Peyer's patch (tissue), 4 donors: ENCODE measurements around the gene TOB2.

ENCODE experiments used
- POLR2A ChIP-seq, 2 donors: fragments of 450-650 bp; IDR thresholded peaks; one replicate each; pipeline ENCODE4 v1.5.1; 2017; ENCODE audit warnings: antibody characterized with exemption in 2 of 2, mild to moderate bottlenecking in 2 of 2, moderate library complexity in 2 of 2
- TF ChIP-seq, protein P1 (sequence below), 6 experiments: fragments of 450-650 bp in 4 of 6; fragments of 200-600 bp in 2 of 6; sonication (generic) in 1 of 6; IDR thresholded peaks; one replicate each; pipeline ENCODE4 v1.5.1; 2017 to 2019; ENCODE audit warnings: antibody characterized with exemption in 6 of 6, mild to moderate bottlenecking in 3 of 6, moderate library complexity in 1 of 6

DNA sequence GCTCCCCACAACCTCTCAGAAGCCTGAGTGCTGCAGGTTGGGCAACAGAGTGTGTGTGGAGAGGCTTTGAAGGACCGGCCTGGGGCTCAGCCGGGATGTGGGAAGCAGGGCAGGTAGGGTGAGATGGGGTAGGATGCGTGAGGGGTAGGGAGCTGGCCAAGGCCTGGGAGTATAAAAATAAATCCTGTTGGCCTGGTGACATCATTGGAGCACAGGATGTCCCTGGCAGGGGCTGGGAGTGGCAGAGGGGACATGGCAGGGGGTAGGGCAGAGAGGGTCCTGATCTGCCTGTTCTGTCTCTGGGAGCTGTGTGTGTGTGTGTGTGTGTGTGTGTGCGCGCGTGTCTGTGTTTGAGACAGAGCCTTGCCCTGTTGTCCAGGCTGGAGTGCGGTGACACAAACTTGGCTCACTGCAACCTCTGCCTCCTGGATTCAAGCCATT is 36.3 kb downstream of the TOB2 start:
- TF ChIP-seq, protein P1, sequence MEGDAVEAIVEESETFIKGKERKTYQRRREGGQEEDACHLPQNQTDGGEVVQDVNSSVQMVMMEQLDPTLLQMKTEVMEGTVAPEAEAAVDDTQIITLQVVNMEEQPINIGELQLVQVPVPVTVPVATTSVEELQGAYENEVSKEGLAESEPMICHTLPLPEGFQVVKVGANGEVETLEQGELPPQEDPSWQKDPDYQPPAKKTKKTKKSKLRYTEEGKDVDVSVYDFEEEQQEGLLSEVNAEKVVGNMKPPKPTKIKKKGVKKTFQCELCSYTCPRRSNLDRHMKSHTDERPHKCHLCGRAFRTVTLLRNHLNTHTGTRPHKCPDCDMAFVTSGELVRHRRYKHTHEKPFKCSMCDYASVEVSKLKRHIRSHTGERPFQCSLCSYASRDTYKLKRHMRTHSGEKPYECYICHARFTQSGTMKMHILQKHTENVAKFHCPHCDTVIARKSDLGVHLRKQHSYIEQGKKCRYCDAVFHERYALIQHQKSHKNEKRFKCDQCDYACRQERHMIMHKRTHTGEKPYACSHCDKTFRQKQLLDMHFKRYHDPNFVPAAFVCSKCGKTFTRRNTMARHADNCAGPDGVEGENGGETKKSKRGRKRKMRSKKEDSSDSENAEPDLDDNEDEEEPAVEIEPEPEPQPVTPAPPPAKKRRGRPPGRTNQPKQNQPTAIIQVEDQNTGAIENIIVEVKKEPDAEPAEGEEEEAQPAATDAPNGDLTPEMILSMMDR (IDR thresholded peaks at IDR 0.05) = no peak
- no peak for TF ChIP-seq POLR2A (IDR thresholded peaks at IDR 0.05)
